Endothelial cell of umbilical vein (primary cell): ENCODE data around the gene ARID1B. TPM values are rescaled to one million over a fixed set of nuclear protein-coding genes. Genes with fewer than 3 reads are reported as not detected.

Experiments
- BruUV-seq: library from RNA; stranded (reverse); fragments of 400-500 nt; replicated peaks from 2 replicates; lab custom pipeline; 2021; lab: Mats Ljungman, UMichigan
- CTCF ChIA-PET: fragments of 300-600, 350-600 bp; sonication (Branson Sonifier 250); formaldehyde crosslinking; loops from one replicate; lab custom pipeline; 2021; ENCODE audit warnings: antibody characterized with exemption, inconsistent platforms; lab: Charles Lee
- POLR2A ChIA-PET: fragments of 300-600, 350-600 bp; sonication (Branson Sonifier 250); formaldehyde crosslinking; loops from one replicate; lab custom pipeline; 2021; ENCODE audit warnings: antibody characterized with exemption, inconsistent platforms; lab: Charles Lee
- DNase-seq: peaks from one replicate; pipeline ENCODE4 v3.0.0-alpha.2; 2011; ENCODE audit warnings: low read depth, low spot score
- FAIRE-seq: peaks from 2 replicates; lab custom pipeline; 2011; peaks lifted over from hg19 to GRCh38; lab: Jason Lieb, UNC
- H2AFZ ChIP-seq: 2 replicates; pipeline ENCODE4 v1.6.0; 2012; ENCODE audit warnings: low read depth, low read length, control low read depth, inconsistent platforms
- H3K27ac ChIP-seq: 2 replicates; pipeline ENCODE4 v1.5.1; 2011; ENCODE audit warnings: low read depth, mild to moderate bottlenecking, control low read depth, low read length, moderate library complexity; ENCODE audit not compliant: insufficient read depth
- H3K27me3 ChIP-seq, 2 experiments: 2 replicates each; pipeline versions ENCODE4 v1.6.0 to v1.6.1; 2011; ENCODE audit warnings: low read length in 2 of 2, mixed read lengths in 1 of 2; ENCODE audit not compliant: control insufficient read depth in 2 of 2, insufficient read depth in 2 of 2
- H3K36me3 ChIP-seq, 2 experiments: 2 replicates in 1 of 2; 3 replicates in 1 of 2; pipeline ENCODE4 v1.5.1; 2011; ENCODE audit warnings: low read length in 2 of 2, mild to moderate bottlenecking in 1 of 2, moderate library complexity in 1 of 2; ENCODE audit not compliant: control insufficient read depth in 2 of 2, insufficient read depth in 2 of 2; ENCODE audit errors: extremely low read depth in 1 of 2
- H3K4me1 ChIP-seq: 3 replicates; pipeline ENCODE4 v1.5.1; 2011; ENCODE audit warnings: mild to moderate bottlenecking, low read length; ENCODE audit not compliant: control insufficient read depth, insufficient read depth; ENCODE audit errors: extremely low read depth
- H3K4me2 ChIP-seq: 2 replicates; pipeline ENCODE4 v1.6.1; 2011; ENCODE audit warnings: low read length, control low read depth, mixed read lengths; ENCODE audit not compliant: insufficient read depth
- H3K4me3 ChIP-seq, 3 experiments: fragments of 200-600 bp in 1 of 3; sonication (generic), shearing (Covaris generic) in 1 of 3; replicated peaks in 1 of 3; 2 replicates each; pipeline ENCODE4 v1.5.1; 2011 to 2016; ENCODE audit warnings: control low read depth in 3 of 3, low read length in 3 of 3, mild to moderate bottlenecking in 2 of 3, inconsistent platforms in 1 of 3, low read depth in 1 of 3, moderate library complexity in 1 of 3; ENCODE audit not compliant: insufficient read depth in 1 of 3
- H3K79me2 ChIP-seq: 2 replicates; pipeline ENCODE4 v1.6.0; 2012; ENCODE audit warnings: low read length, inconsistent platforms; ENCODE audit not compliant: control insufficient read depth, insufficient read depth
- H3K9ac ChIP-seq: replicated peaks from 2 replicates; pipeline ENCODE3; 2011; ENCODE audit warnings: low read length, control low read depth; ENCODE audit not compliant: insufficient read depth; ENCODE audit errors: extremely low read depth
- H3K9me1 ChIP-seq: replicated peaks from 3 replicates; pipeline ENCODE4 v1.6.0; 2011; ENCODE audit warnings: mild to moderate bottlenecking, low read length; ENCODE audit not compliant: control insufficient read depth, insufficient read depth; ENCODE audit errors: extremely low read depth
- H3K9me3 ChIP-seq: replicated peaks from 2 replicates; pipeline ENCODE4 v1.5.1; 2012; ENCODE audit warnings: low read length, inconsistent platforms; ENCODE audit not compliant: control insufficient read depth, insufficient read depth
- H4K20me1 ChIP-seq: replicated peaks from 2 replicates; pipeline ENCODE3; 2011; ENCODE audit warnings: mild to moderate bottlenecking, low read length; ENCODE audit not compliant: control insufficient read depth, insufficient read depth; ENCODE audit errors: extremely low read depth
- EZH2 ChIP-seq: IDR thresholded peaks from 2 replicates; pipeline ENCODE4 v1.6.1; 2012; ENCODE audit warnings: borderline replicate concordance, low read depth, mild to moderate bottlenecking, moderate library complexity, low read length, inconsistent platforms; ENCODE audit not compliant: severe bottlenecking
- FOS ChIP-seq: IDR thresholded peaks from 2 replicates; pipeline ENCODE4 v1.6.1; 2011; ENCODE audit warnings: mild to moderate bottlenecking, low read length, moderate library complexity, borderline replicate concordance; ENCODE audit not compliant: insufficient read depth
- GATA2 ChIP-seq: IDR thresholded peaks from 2 replicates; pipeline ENCODE4 v1.7.0; 2011; ENCODE audit warnings: low read depth, mild to moderate bottlenecking, moderate library complexity, mixed read lengths, low read length; ENCODE audit not compliant: insufficient read length, insufficient read depth
- JUN ChIP-seq: IDR thresholded peaks from 2 replicates; pipeline ENCODE4 v1.6.1; 2011; ENCODE audit warnings: borderline replicate concordance, low read depth; ENCODE audit not compliant: insufficient read length, insufficient read depth
- MAX ChIP-seq: IDR thresholded peaks from 2 replicates; pipeline ENCODE4 v1.6.1; 2011; ENCODE audit not compliant: insufficient read depth, insufficient read length
- MYC ChIP-seq: IDR thresholded peaks from one replicate; pipeline ENCODE4 v1.6.1; 2011; ENCODE audit warnings: mild to moderate bottlenecking, low read depth, low read length
- POLR2A ChIP-seq: IDR thresholded peaks from 2 replicates; pipeline ENCODE4 v1.6.1; 2012; ENCODE audit warnings: low read depth, mild to moderate bottlenecking, control low read depth, low read length
- POLR2AphosphoS5 ChIP-seq: IDR thresholded peaks from 2 replicates; pipeline ENCODE4 v1.6.1; 2012; ENCODE audit warnings: low read depth, mild to moderate bottlenecking, control low read depth, low read length, moderate library complexity; ENCODE audit not compliant: insufficient read depth
- dilution Hi-C: fragments of 300-500 bp; cut with MboI; formaldehyde crosslinking; loops from one replicate; pipeline ENCODE4 v1.15.0; 2019; ENCODE audit warnings: low sequenced_read_pairs; ENCODE audit not compliant: extremely low pct_ligation_motif_present
- intact Hi-C: fragments of 100-400 bp; cut with micrococcal nuclease; formaldehyde crosslinking; loops from one replicate; pipeline ENCODE4 v1.10.0; 2022
- polyA plus RNA-seq, 4 experiments: library from polyadenylated mRNA; depleted of rRNA in 3 of 4; stranded (reverse) in 3 of 4; unstranded in 1 of 4; fragments of >200 nt; gene quantifications; 2 replicates each; pipeline versions ENCODE4 v1.2.1 to v1.2.3, GENCODE V29; 2011 to 2012; ENCODE audit warnings: missing spikeins in 1 of 4
- total RNA-seq: library from RNA; stranded (reverse); gene quantifications from 2 replicates; pipeline ENCODE4 v1.2.3, GENCODE V29; 2021
- TF ChIP-seq, protein P1 (sequence below), 2 donors: IDR thresholded peaks; 1 replicate in 1 of 2; 2 replicates in 1 of 2; pipeline ENCODE4 v1.5.1; 2011; ENCODE audit warnings: low read length in 2 of 2, mild to moderate bottlenecking in 2 of 2, moderate library complexity in 2 of 2, control low read depth in 1 of 2, inconsistent platforms in 1 of 2, low read depth in 1 of 2; ENCODE audit not compliant: insufficient read depth in 1 of 2; ENCODE audit errors: extremely low read depth in 1 of 2

Gene ARID1B
- total and polyA plus RNA-seq, 2 donors (not counting 3 experiments of a cell fraction or from before 2014, with no cell fraction given), result 21.8 to 89.5 TPM

DNA sequence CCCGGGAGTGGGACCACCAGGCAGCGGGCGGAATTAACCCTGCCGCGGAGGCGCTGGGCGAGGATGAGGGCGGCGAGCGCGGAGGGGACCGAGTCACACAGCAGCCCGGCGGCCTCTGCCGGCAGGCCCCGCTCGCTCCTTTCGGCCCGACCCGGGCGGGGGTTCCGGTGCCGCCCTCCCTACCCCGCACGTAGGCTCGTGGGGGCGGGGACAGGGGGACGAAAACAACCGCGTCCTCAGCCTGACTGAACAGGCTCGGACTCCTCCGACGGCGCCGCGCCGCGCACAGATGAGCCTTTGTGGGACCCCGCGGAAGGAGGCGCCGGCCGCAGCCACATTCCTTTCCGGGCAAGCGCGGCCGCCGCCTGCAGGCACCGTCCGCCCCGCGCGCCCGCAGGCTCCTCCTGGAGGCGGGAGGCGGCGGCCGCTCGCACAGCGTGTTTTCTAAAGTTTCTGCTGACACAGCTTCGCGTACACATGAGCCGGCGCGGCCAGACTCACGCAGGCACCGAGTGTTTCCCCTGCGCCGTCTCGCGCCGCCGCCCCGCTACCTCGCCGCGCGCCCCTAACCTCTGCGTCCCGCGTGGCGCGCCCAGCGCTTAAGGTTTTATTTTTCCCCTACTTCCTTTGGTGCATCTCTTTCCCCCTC lies 244.3 kb downstream of the ARID1B start:
- DNase-seq (peak; percentile 85), FAIRE-seq (no peak)
- ChIA-PET CTCF (interaction anchor here (0.7 to 2.1 kb wide), 8 partner anchors 11 to 139 kb away, joined by 3 to 13 read pairs (median 4); no protein-coding TSS in a partner anchor), POLR2A (interaction anchor here (0.7 to 0.9 kb wide), 2 partner anchors 74 to 246 kb away, joined by 3 read pairs; no protein-coding TSS in a partner anchor)
- Histone ChIP-seq H3K4me3 (peak overlapping the region; percentile 39 to 94 (median 92)), H3K27ac (peak overlapping the region; percentile 92), H2AFZ (peak overlapping the region; percentile 69), H3K36me3 (no peaks in the 10 kb centered on the region), H3K9ac (peak overlapping the region; percentile 94), H3K79me2 (peaks cover 38% of the 10 kb centered on the region), H3K4me2 (peak overlapping the region; percentile 98), H3K9me3 (no peaks in the 10 kb centered on the region), H3K9me1 (no peaks in the 10 kb centered on the region), H3K27me3 (no peaks in the 10 kb centered on the region), H4K20me1 (no peaks in the 10 kb centered on the region), H3K4me1 (peaks cover 18% of the 10 kb centered on the region)
- no peak for TF ChIP-seq FOS
- TF ChIP-seq, protein P1, sequence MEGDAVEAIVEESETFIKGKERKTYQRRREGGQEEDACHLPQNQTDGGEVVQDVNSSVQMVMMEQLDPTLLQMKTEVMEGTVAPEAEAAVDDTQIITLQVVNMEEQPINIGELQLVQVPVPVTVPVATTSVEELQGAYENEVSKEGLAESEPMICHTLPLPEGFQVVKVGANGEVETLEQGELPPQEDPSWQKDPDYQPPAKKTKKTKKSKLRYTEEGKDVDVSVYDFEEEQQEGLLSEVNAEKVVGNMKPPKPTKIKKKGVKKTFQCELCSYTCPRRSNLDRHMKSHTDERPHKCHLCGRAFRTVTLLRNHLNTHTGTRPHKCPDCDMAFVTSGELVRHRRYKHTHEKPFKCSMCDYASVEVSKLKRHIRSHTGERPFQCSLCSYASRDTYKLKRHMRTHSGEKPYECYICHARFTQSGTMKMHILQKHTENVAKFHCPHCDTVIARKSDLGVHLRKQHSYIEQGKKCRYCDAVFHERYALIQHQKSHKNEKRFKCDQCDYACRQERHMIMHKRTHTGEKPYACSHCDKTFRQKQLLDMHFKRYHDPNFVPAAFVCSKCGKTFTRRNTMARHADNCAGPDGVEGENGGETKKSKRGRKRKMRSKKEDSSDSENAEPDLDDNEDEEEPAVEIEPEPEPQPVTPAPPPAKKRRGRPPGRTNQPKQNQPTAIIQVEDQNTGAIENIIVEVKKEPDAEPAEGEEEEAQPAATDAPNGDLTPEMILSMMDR (IDR thresholded peaks at IDR 0.05; ENCODE audit: extremely low read depth in 1 of 2, insufficient read depth in 1 of 2, low read depth in 1 of 2, low read length in 2 of 2), result peak; percentile 24 to 46
- TF ChIP-seq JUN, result no peak
- peak; percentile 94 for TF ChIP-seq POLR2A
- no peak for TF ChIP-seq MAX
- no peak for TF ChIP-seq GATA2
- TF ChIP-seq MYC, result no peak
- TF ChIP-seq EZH2, result no peak
- TF ChIP-seq POLR2AphosphoS5, result peak; percentile 96
- intact Hi-C loops (loop anchor here (1.0 to 5.0 kb wide), 5 partner anchors 69 to 675 kb away; no protein-coding TSS in a partner anchor), dilution Hi-C loops (no loop called here)
- no TSS peak for BruUV-seq
